ENCODE measurements around the gene NFIB.

DNA sequence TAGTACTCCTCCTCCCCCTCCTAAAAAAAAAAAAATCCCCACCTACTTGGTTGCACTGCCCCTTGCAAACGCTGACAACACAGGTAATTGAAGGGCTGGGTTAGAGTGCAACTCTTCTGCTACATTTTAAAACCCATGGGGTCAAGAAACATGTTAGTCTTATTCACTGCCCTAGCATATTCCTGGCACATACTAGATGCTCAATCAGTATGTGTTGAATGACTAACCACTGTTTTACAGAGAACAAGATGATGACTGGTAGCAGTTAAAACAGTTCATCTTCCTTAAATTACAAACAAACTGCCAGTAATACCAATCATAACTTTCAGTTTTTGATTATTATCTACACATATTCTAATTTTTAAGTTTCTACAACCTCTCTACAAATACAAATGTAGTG lies 124.4 kb downstream of the NFIB start:
- TF ChIP-seq, protein P1, sequence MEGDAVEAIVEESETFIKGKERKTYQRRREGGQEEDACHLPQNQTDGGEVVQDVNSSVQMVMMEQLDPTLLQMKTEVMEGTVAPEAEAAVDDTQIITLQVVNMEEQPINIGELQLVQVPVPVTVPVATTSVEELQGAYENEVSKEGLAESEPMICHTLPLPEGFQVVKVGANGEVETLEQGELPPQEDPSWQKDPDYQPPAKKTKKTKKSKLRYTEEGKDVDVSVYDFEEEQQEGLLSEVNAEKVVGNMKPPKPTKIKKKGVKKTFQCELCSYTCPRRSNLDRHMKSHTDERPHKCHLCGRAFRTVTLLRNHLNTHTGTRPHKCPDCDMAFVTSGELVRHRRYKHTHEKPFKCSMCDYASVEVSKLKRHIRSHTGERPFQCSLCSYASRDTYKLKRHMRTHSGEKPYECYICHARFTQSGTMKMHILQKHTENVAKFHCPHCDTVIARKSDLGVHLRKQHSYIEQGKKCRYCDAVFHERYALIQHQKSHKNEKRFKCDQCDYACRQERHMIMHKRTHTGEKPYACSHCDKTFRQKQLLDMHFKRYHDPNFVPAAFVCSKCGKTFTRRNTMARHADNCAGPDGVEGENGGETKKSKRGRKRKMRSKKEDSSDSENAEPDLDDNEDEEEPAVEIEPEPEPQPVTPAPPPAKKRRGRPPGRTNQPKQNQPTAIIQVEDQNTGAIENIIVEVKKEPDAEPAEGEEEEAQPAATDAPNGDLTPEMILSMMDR (IDR thresholded peaks at IDR 0.05 in 4 of 5, conservative IDR thresholded peaks at IDR 0.05 in 1 of 5), result no peak
- no peak for TF ChIP-seq POLR2A (IDR thresholded peaks at IDR 0.05)
